Measurements from ENCODE around the gene DCST1. TPM values are rescaled to one million over a fixed set of nuclear protein-coding genes. Genes with fewer than 3 reads are reported as not detected.

Gene DCST1
- total RNA-seq, 2 donors from 2014 or later, result not detected

- intact Hi-C loops (cut with DNase I), result no loop called here
- H3K36me3 ChIP-seq (replicated peaks in 1 of 2; ENCODE audit: insufficient read depth in 1 of 2, low read depth in 2 of 2), result no peaks in the 10 kb centered on the region
- H3K9me3 ChIP-seq, result no peaks in the 10 kb centered on the region
- ATAC-seq, result peak; percentile 85
- peaks cover 49% of the 10 kb centered on the region for H3K4me1 ChIP-seq
- H3K27me3 ChIP-seq, result peaks cover 4 to 38% of the 10 kb centered on the region in 2 donors
- 0% methylated on average over 16 to 67 of the region's 67 CpGs for WGBS, 2 donors
- DNase-seq, result peak; percentile 93 to 97 (median 94)
- H3K4me3 ChIP-seq, result peak overlapping the region; percentile 46 to 56
- TF ChIP-seq POLR2A (IDR thresholded peaks at IDR 0.05), result peak; percentile 26 to 63 (median 61)
- TF ChIP-seq, protein P1, sequence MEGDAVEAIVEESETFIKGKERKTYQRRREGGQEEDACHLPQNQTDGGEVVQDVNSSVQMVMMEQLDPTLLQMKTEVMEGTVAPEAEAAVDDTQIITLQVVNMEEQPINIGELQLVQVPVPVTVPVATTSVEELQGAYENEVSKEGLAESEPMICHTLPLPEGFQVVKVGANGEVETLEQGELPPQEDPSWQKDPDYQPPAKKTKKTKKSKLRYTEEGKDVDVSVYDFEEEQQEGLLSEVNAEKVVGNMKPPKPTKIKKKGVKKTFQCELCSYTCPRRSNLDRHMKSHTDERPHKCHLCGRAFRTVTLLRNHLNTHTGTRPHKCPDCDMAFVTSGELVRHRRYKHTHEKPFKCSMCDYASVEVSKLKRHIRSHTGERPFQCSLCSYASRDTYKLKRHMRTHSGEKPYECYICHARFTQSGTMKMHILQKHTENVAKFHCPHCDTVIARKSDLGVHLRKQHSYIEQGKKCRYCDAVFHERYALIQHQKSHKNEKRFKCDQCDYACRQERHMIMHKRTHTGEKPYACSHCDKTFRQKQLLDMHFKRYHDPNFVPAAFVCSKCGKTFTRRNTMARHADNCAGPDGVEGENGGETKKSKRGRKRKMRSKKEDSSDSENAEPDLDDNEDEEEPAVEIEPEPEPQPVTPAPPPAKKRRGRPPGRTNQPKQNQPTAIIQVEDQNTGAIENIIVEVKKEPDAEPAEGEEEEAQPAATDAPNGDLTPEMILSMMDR (IDR thresholded peaks at IDR 0.05), result peak; percentile 86 to 99 (median 98)
- peak overlapping the region; percentile 37 to 87 (median 83) for H3K27ac ChIP-seq
These were observed 51.3 kb downstream of the DCST1 start for GRCh38 chr1:155084722-155085503.

GRCh38 chr1:155085504-155086127 lies 52.0 kb downstream of the DCST1 start:
- peak; percentile 72 to 83 (median 78) for DNase-seq
- peak; percentile 39 for ATAC-seq
- Histone ChIP-seq H3K36me3 (replicated peaks in 1 of 2; ENCODE audit: insufficient read depth in 1 of 2, low read depth in 2 of 2) (no peaks in the 10 kb centered on the region), H3K4me3 (peak overlapping the region; percentile 46 to 56), H3K27ac (peak overlapping the region; percentile 37 to 87 (median 83)), H3K9me3 (no peaks in the 10 kb centered on the region), H3K27me3 (peaks cover 3 to 31% of the 10 kb centered on the region in 2 donors), H3K4me1 (peaks cover 42% of the 10 kb centered on the region)
- 0 to 1% methylated on average over 13 to 31 of the region's 32 CpGs for whole genome bisulfite sequencing, 2 donors
- intact Hi-C loops (cut with DNase I), result no loop called here
- TF ChIP-seq POLR2A (IDR thresholded peaks at IDR 0.05), result no peak
- TF ChIP-seq, protein P1 (IDR thresholded peaks at IDR 0.05), result no peak

GRCh38 chr1:155086128-155086741 lies 52.6 kb downstream of the DCST1 start:
- no peak for ATAC-seq
- Histone ChIP-seq H3K9me3 (no peaks in the 10 kb centered on the region), H3K27me3 (peaks cover 0 to 24% of the 10 kb centered on the region in 2 donors), H3K36me3 (replicated peaks in 1 of 2; ENCODE audit: insufficient read depth in 1 of 2, low read depth in 2 of 2) (no peaks in the 10 kb centered on the region), H3K4me3 (peak overlapping the region in 1 of 2 donors; percentile 46), H3K4me1 (peaks cover 37% of the 10 kb centered on the region), H3K27ac (peak overlapping the region in 1 of 4 donors; percentile 86)
- intact Hi-C loops (cut with DNase I), result no loop called here
- peak; percentile 65 to 77 (median 73) for DNase-seq
- no peak for TF ChIP-seq POLR2A (IDR thresholded peaks at IDR 0.05)
- TF ChIP-seq, protein P1 (IDR thresholded peaks at IDR 0.05), result peak; percentile 76 to 100 (median 93)
- WGBS, 2 donors, result 15 to 17% methylated on average over 12 to 23 of the region's 24 CpGs

- peaks cover 0 to 17% of the 10 kb centered on the region in 2 donors for H3K27me3 ChIP-seq
- TF ChIP-seq POLR2A (IDR thresholded peaks at IDR 0.05), result no peak
- TF ChIP-seq, protein P1 (IDR thresholded peaks at IDR 0.05), result no peak
- WGBS, 2 donors, result 58 to 78% methylated on average over 8 of the region's 8 CpGs
- no peak for ATAC-seq
- no peaks in the 10 kb centered on the region for H3K36me3 ChIP-seq (replicated peaks in 1 of 2; ENCODE audit: insufficient read depth in 1 of 2, low read depth in 2 of 2)
- intact Hi-C loops (cut with DNase I), result no loop called here
- no peaks in the 10 kb centered on the region for H3K9me3 ChIP-seq
- H3K27ac ChIP-seq, result no peak overlapping the region
- no peak overlapping the region for H3K4me3 ChIP-seq
- peaks cover 34% of the 10 kb centered on the region for H3K4me1 ChIP-seq
- no peak for DNase-seq
These were observed 53.4 kb downstream of the DCST1 start for GRCh38 chr1:155086856-155087535.

Measured in body of pancreas (tissue), 4 donors.